ENCODE measurements around the gene MMRN2. TPM values are rescaled to one million over a fixed set of nuclear protein-coding genes. Genes with fewer than 3 reads are reported as not detected.
"Not testable (repeated sequence)": the region's sequence is repeated elsewhere in the genome, so short reads cannot be mapped to it uniquely, and the experiment has no call there.

Gene MMRN2
- total RNA-seq, 2 donors from 2014 or later: 6.0 to 7.8 TPM

DNA sequence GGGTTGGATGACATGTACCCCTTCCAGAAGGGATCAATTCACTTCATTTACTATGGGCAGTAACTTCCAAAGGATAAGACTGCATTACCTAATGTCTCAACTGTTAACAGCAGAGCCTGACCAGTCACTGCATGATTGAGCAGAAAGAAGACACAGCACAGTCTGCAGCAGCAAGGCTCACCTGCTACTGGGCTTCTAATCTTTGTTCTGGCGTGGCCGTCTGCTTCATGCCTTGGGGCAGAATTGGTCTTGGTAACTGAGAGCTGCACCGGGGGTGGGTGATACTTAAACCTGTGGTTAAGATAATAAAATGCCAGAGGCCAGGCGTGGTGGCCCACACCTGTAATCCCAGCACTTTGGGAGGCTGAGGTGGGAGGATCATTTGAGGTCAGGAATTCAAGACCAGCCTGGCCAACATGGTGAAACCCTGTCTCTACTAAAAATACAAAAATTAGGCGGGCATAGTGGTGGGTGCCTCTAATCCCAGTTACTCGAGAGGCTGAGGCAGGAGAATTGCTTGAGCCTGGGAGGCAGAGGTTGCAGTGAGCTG is 23.2 kb downstream of the MMRN2 start:
- intact Hi-C loops (cut with DNase I, micrococcal nuclease); ATAC-seq; DNase-seq: not testable (repeated sequence)

DNA sequence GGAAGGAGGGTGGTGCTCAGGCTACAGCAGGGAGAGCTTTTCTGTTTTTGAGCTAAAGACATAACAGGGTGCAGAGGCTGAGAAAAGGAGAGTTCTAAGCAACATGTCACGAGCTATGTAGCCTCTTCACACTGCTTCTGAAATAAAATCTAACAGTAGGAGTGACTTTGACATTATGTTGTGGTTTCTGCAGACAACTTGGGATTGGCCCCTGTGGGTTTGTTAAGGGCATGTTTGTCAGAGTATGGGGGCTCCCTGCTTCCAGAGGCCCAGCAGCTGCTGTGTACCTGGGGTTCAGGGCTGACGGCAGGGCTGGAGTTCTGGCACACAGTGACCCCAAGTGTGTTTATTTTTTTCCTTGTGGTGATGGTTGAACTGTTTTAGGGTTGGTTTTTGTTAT is 24.7 kb downstream of the MMRN2 start:
- intact Hi-C loops (cut with DNase I, micrococcal nuclease): no loop called here
- ATAC-seq: no peak
- DNase-seq: no peak

- DNase-seq (no peak), ATAC-seq (peak; percentile 50)
- intact Hi-C loops (cut with DNase I, micrococcal nuclease): no loop called here
Measured at GRCh38 chr10:86931872-86932271, 25.5 kb downstream of the MMRN2 start.

- DNase-seq: no peak
- no peak for ATAC-seq
- intact Hi-C loops (cut with DNase I, micrococcal nuclease): no loop called here
Measured at GRCh38 chr10:86929468-86930380, 27.7 kb downstream of the MMRN2 start.

- intact Hi-C loops (cut with DNase I, micrococcal nuclease): no loop called here
- peak; percentile 98 for ATAC-seq
- DNase-seq: peak; percentile 38 to 58
Measured at GRCh38 chr10:86922553-86922961, 34.9 kb downstream of the MMRN2 start.

DNA sequence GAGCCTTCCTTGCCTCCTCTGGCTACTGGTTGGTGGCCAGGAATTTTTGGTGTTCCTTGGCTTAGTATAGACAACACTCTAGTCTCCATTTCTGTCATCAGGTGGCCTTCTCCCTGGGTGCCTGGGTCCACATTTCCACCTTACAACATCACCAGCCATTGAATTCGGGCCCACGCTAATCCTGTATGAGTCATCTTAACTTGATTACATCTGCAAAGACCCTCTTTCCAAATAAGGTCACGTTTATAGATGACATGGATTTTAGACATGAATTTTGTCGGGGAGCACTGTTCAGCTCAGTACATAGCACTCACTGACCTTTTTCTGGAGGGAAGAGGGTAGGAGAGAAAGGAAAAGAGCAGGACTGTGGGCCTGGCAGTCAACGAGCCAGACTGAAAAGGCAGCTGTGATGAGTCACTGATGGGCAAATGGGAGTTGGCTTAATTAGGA is 39.4 kb downstream of the MMRN2 start:
- ATAC-seq (no peak), DNase-seq (no peak)
- intact Hi-C loops (cut with DNase I, micrococcal nuclease): no loop called here

DNA sequence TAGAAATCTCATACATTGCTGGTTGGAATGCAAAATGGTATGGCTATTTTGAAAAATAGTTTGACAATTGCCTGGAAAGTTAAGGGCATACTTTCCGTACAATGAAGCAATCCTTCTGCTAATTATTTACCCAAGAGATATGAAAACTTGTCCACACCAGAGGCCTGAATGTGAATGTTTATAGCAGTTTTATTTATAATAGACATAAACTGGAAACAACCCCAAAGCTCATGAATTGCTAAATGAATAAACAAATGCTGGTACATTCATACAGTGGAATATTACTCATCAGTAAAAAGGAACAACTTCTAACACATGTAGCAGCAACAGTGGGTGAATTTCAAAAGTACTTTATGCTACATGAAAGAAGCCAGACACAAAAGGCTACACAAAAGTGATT is 42.7 kb downstream of the MMRN2 start:
- DNase-seq: no peak
- ATAC-seq: no peak
- intact Hi-C loops (cut with DNase I, micrococcal nuclease): no loop called here

DNA sequence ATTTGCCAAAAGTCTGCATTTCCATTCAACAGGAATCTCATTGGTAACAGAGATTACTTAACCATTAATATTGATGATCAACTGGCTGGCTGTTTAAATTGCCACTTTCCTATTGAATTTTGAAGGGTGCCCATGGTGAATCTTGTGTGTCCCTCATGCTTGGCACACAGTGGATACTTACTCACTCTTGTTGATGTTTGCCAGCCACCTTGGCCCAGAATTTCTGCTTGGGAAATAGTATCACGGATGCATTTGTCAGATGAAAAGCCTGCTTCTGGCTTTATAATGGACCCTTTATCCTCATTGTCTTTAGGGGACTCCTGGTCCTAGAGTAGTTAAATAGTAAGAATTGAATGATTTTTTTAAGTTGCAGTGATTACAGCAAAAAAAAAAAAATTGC is 52.0 kb downstream of the MMRN2 start:
- DNase-seq (no peak), ATAC-seq (no peak)
- intact Hi-C loops (cut with DNase I, micrococcal nuclease): no loop called here

GRCh38 chr10:86904600-86904999 is 52.8 kb downstream of the MMRN2 start:
- no peak for DNase-seq
- no peak for ATAC-seq
- intact Hi-C loops (cut with DNase I, micrococcal nuclease): no loop called here

GRCh38 chr10:86900955-86901354 is 56.5 kb downstream of the MMRN2 start:
- peak; percentile 56 for ATAC-seq
- DNase-seq: peak; percentile 24 to 63
- intact Hi-C loops (cut with DNase I, micrococcal nuclease): no loop called here

GRCh38 chr10:86899670-86900276 is 57.6 kb downstream of the MMRN2 start:
- DNase-seq (peak; percentile 48 to 69), ATAC-seq (peak; percentile 86)
- intact Hi-C loops (cut with DNase I, micrococcal nuclease): loop anchor here in 1 of 2 donors (5.0 kb wide), 1 partner anchor 192 kb away; no protein-coding TSS in a partner anchor

- intact Hi-C loops (cut with DNase I, micrococcal nuclease): loop anchor here in 1 of 2 donors (5.0 kb wide), 1 partner anchor 192 kb away; no protein-coding TSS in a partner anchor
- ATAC-seq: no peak
- no peak for DNase-seq
Measured at GRCh38 chr10:86899132-86899531, 58.3 kb downstream of the MMRN2 start.

- DNase-seq: no peak
- no peak for ATAC-seq
- intact Hi-C loops (cut with DNase I, micrococcal nuclease): loop anchor here in 1 of 2 donors (5.0 kb wide), 1 partner anchor 191 kb away; no protein-coding TSS in a partner anchor
Measured at GRCh38 chr10:86898511-86898910, 58.9 kb downstream of the MMRN2 start.

GRCh38 chr10:86889997-86890396 is 67.4 kb downstream of the MMRN2 start:
- intact Hi-C loops (cut with DNase I, micrococcal nuclease): no loop called here
- no peak for ATAC-seq
- DNase-seq: no peak

DNA sequence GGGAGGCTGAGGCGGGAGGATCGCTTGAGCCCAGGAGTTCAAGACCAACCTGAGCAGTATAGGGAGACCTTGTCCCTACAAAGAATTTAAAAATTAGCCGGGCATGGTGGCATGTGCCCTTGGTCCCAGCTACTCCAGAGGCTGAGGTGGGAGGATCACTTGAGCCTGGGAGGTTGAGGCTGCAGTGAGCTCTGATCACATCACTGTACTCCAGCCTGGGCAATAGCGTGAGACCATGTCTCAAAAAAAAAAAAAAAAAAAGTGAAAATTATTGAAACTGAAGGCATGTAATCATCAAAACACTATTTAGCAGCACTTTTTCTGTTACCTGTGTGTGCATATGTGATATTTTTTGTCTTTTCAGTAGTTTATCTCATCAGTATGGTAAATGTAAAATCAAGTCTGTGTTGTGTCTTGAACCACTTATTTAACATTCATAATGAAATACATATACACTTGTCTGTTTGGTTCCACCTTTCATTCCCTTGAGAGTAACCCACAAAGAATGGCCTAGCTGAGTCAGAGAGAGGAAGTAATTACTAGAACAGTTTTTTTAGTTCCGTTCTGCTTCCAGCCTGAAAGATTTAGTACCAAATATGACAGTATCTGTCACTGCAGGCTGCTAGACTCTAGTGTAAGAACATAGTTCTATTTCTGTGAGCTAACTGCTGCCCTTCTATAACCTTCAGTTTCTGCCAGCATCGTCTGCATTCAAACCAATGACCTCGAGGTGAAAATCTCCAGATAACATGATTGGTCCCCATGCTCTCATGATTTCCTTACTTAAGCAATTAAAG is 68.6 kb downstream of the MMRN2 start:
- intact Hi-C loops (cut with DNase I, micrococcal nuclease): no loop called here
- ATAC-seq (no peak), DNase-seq (no peak)
